ENCODE measurements around the gene INAFM1. TPM values are rescaled to one million over a fixed set of nuclear protein-coding genes. Genes with fewer than 3 reads are reported as not detected.

Gene INAFM1
- total and polyA plus RNA-seq, 9 of the 15 experiments (the other 6 are each of a cell fraction or from before 2014, with no cell fraction given) = 0.71 to 30.9 (median 3.1) TPM

GRCh38 chr19:47247308-47247990, 27.2 kb upstream of the INAFM1 start (continued):
- TF ChIP-seq REST (IDR thresholded peaks at IDR 0.05; ENCODE audit: borderline replicate concordance) = peak; percentile 70; the same call in 1 of the 2 replicates
- TF ChIP-seq REST (CRISPR knock-in tag; IDR thresholded peaks at IDR 0.05; ENCODE audit: low read depth) = no peak
- peak in 1 of 2 experiments; percentile 47; a peak in 1 of 4 replicates for TF ChIP-seq ARNT (IDR thresholded peaks at IDR 0.05)
- 0 out of 2 replicates have a peak, but pooled peaks have one; percentile 75 for TF ChIP-seq TCF15 (CRISPR knock-in tag; IDR thresholded peaks at IDR 0.05)
- peak; percentile 95 for TF ChIP-seq ADNP (tag; IDR thresholded peaks at IDR 0.05)
- TF ChIP-seq MIER1 (IDR thresholded peaks at IDR 0.05; ENCODE audit: low read depth) = no peak
- TF ChIP-seq FOXK2 (conservative IDR thresholded peaks at IDR 0.05 in 1 of 2, IDR thresholded peaks at IDR 0.05 in 1 of 2; ENCODE audit: low read depth in 2 of 2) = 0 out of 4 replicates have a peak, but pooled peaks of 1 of the 2 experiments have one; percentile 26
- TF ChIP-seq TEAD1 (CRISPR knock-in tag; IDR thresholded peaks at IDR 0.05) = peak; percentile 18 to 63; a peak in 1 of 4 replicates
- 0 out of 2 replicates have a peak, but pooled peaks have one; percentile 38 for TF ChIP-seq BRD4 (IDR thresholded peaks at IDR 0.05)
- no peak for TF ChIP-seq ATF1 (CRISPR knock-in tag; IDR thresholded peaks at IDR 0.05)
- TF ChIP-seq ATF1 (tag; IDR thresholded peaks at IDR 0.05) = peak; percentile 54; the same call in 1 of the 2 replicates
- TF ChIP-seq STAT5B (CRISPR knock-in tag; IDR thresholded peaks at IDR 0.05) = no peak
- no peak for TF ChIP-seq ZFP30 (CRISPR knock-in tag; IDR thresholded peaks at IDR 0.05; ENCODE audit: borderline replicate concordance)
- no peak for TF ChIP-seq ARID3A (IDR thresholded peaks at IDR 0.05; ENCODE audit: borderline replicate concordance, low read depth, low read length)
- TF ChIP-seq ZBTB7A (IDR thresholded peaks at IDR 0.05; ENCODE audit: borderline replicate concordance, control insufficient read depth, low read depth, low read length) = no peak
- TF ChIP-seq SMARCE1 (IDR thresholded peaks at IDR 0.05) = 0 out of 2 replicates have a peak, but pooled peaks have one; percentile 26
- TF ChIP-seq ZNF77 (CRISPR knock-in tag; IDR thresholded peaks at IDR 0.05) = no peak
- peak; percentile 41; the same call in 1 of the 2 replicates for TF ChIP-seq ZKSCAN1 (IDR thresholded peaks at IDR 0.05; ENCODE audit: low read depth, low read length)
- TF ChIP-seq EP400 (IDR thresholded peaks at IDR 0.05) = 0 out of 2 replicates have a peak, but pooled peaks have one; percentile 39

Measured in K562 (cell line).